GM19397 (cell line): ENCODE data around the gene ELAVL1.

Experiments used
- ATAC-seq: cut with Tn5 transposase; IDR thresholded peaks from one replicate; pipeline ENCODE4 v1.9.1; 2021; ENCODE audit warnings: mild to moderate bottlenecking, moderate library complexity; ENCODE audit not compliant: unreplicated experiment

The ELAVL1 gene

GRCh38 chr19:7986321-7987113 lies 18.9 kb downstream of the ELAVL1 start:
- ATAC-seq = no peak

GRCh38 chr19:7985481-7985911 lies 19.9 kb downstream of the ELAVL1 start:
- ATAC-seq = no peak

GRCh38 chr19:7983995-7984837 lies 21.2 kb downstream of the ELAVL1 start:
- ATAC-seq = no peak

- ATAC-seq = no peak
These were observed 22.0 kb downstream of the ELAVL1 start for GRCh38 chr19:7983286-7983950.

- ATAC-seq = no peak
These were observed 22.8 kb downstream of the ELAVL1 start for GRCh38 chr19:7982651-7983099.

GRCh38 chr19:7982103-7982502 lies 23.3 kb downstream of the ELAVL1 start:
- no peak for ATAC-seq

GRCh38 chr19:7981661-7982060 lies 23.8 kb downstream of the ELAVL1 start:
- no peak for ATAC-seq

GRCh38 chr19:7981199-7981598 lies 24.2 kb downstream of the ELAVL1 start:
- ATAC-seq = no peak

- ATAC-seq = no peak
These were observed 24.8 kb downstream of the ELAVL1 start for GRCh38 chr19:7980635-7981121.

GRCh38 chr19:7980168-7980567 lies 25.3 kb downstream of the ELAVL1 start:
- no peak for ATAC-seq

GRCh38 chr19:7979559-7979958 lies 25.9 kb downstream of the ELAVL1 start:
- no peak for ATAC-seq

- ATAC-seq = no peak
These were observed 26.4 kb downstream of the ELAVL1 start for GRCh38 chr19:7979011-7979410.

GRCh38 chr19:7978179-7978825 lies 27.1 kb downstream of the ELAVL1 start:
- ATAC-seq = no peak

- ATAC-seq = no peak
These were observed 27.8 kb downstream of the ELAVL1 start for GRCh38 chr19:7977723-7978040.

GRCh38 chr19:7977021-7977722 lies 28.3 kb downstream of the ELAVL1 start:
- ATAC-seq = no peak

GRCh38 chr19:7976461-7976860 lies 29.0 kb downstream of the ELAVL1 start:
- ATAC-seq = no peak

GRCh38 chr19:7975037-7975436 lies 30.4 kb downstream of the ELAVL1 start:
- no peak for ATAC-seq

GRCh38 chr19:7973883-7974282 lies 31.6 kb downstream of the ELAVL1 start:
- ATAC-seq = no peak

- ATAC-seq = no peak
These were observed 33.6 kb downstream of the ELAVL1 start for GRCh38 chr19:7971553-7972520.
